Choroid plexus epithelial cell (primary cell): Measurements from ENCODE around the gene MRGPRX2.
A peak's percentile ranks its signal among the peaks of the same experiment; 100 is the strongest.

ENCODE experiments used
- DNase-seq: peaks from one replicate; pipeline ENCODE4 v3.0.0-alpha.2; 2010; ENCODE audit warnings: low read depth
- H3K4me3 ChIP-seq: 2 replicates; pipeline ENCODE4 v1.5.1; 2011; ENCODE audit warnings: low read depth, mild to moderate bottlenecking, control low read depth, low read length, moderate library complexity
- TF ChIP-seq, protein P1 (sequence below): conservative IDR thresholded peaks from 2 replicates; pipeline ENCODE4 v1.5.1; 2011; ENCODE audit warnings: low read depth, mild to moderate bottlenecking, control low read depth, inconsistent platforms, low read length, moderate library complexity

MRGPRX2 gene

GRCh38 chr11:19060629-19061028 lies at the start of gene MRGPRX2:
MRGPRX2 (minus strand) TSS chr11:19060717; CDS start chr11:19056402, 4,315 bp downstream.
- peak; percentile 5 for DNase-seq
- TF ChIP-seq, protein P1, sequence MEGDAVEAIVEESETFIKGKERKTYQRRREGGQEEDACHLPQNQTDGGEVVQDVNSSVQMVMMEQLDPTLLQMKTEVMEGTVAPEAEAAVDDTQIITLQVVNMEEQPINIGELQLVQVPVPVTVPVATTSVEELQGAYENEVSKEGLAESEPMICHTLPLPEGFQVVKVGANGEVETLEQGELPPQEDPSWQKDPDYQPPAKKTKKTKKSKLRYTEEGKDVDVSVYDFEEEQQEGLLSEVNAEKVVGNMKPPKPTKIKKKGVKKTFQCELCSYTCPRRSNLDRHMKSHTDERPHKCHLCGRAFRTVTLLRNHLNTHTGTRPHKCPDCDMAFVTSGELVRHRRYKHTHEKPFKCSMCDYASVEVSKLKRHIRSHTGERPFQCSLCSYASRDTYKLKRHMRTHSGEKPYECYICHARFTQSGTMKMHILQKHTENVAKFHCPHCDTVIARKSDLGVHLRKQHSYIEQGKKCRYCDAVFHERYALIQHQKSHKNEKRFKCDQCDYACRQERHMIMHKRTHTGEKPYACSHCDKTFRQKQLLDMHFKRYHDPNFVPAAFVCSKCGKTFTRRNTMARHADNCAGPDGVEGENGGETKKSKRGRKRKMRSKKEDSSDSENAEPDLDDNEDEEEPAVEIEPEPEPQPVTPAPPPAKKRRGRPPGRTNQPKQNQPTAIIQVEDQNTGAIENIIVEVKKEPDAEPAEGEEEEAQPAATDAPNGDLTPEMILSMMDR, result no peak

DNA sequence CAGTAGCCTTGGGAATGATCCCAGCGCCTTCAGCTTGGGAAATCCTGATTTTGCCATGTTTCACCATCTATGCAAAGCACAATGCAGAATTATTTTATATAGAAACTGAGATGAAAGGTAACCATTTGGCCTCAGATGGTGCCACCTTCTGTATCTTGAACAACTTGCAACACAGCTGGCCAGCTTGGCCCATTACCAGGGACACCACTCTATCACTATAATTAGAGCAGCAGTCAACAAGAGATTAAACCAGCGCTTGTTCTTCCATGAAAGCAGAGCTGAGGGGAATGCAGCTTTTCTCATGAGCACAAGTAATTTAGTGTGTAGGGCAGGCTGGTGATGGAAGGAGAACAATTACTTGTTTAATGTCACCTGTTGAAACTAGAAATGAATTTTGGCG lies 49.8 kb upstream of the MRGPRX2 start:
- DNase-seq, result no peak
- TF ChIP-seq, protein P1, result no peak
- H3K4me3 ChIP-seq, result no peak overlapping the region

More at GRCh38 chr11:19060629-19061028, at the start of gene MRGPRX2:
- H3K4me3 ChIP-seq, result no peak within 1 kb of the TSS

GRCh38 chr11:19107125-19107524 lies 46.6 kb upstream of the MRGPRX2 start:
- TF ChIP-seq, protein P1, result no peak
- no peak overlapping the region for H3K4me3 ChIP-seq
- no peak for DNase-seq

DNA sequence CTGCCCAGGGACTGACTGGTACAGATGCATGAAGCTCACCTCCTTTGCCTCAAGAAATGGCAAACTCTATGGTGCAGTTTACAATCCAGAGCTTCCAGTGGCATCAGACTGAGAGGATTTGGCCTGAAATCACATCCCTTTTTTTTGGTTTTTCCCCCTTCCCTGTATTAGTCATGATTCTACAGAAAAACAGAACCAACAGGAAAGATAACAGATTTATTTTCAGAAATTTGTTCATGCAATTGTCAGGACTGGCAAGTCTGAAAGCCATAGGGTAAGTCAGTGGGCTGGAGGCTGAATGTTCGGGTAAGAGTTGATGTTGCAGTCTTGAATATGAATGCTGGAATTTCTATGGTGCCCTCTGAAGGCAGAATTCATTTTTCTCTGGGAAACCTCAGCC lies 44.5 kb upstream of the MRGPRX2 start:
- no peak for DNase-seq
- H3K4me3 ChIP-seq, result no peak overlapping the region
- TF ChIP-seq, protein P1, result no peak

DNA sequence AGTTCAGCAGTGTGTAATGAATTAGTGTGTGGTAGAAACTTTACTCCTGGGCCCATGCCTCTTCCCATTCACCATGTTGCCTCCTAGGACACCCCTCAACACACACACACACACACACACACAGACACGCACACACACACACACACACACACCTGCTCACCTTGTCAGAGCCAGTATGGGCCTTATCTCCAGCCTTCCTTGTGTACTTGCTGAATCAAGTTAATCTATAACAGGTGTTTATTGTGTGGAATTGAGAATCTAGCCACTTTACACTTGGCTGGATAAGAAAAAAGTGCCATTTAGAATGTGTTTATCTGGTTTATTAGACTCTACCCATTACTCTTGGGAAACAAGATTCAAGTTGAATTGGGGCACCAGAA lies 42.0 kb upstream of the MRGPRX2 start:
- no peak for DNase-seq
- no peak overlapping the region for H3K4me3 ChIP-seq
- TF ChIP-seq, protein P1, result no peak

- TF ChIP-seq, protein P1, result no peak
- H3K4me3 ChIP-seq, result no peak overlapping the region
- no peak for DNase-seq
These were observed 41.4 kb upstream of the MRGPRX2 start for GRCh38 chr11:19101796-19102520.

DNA sequence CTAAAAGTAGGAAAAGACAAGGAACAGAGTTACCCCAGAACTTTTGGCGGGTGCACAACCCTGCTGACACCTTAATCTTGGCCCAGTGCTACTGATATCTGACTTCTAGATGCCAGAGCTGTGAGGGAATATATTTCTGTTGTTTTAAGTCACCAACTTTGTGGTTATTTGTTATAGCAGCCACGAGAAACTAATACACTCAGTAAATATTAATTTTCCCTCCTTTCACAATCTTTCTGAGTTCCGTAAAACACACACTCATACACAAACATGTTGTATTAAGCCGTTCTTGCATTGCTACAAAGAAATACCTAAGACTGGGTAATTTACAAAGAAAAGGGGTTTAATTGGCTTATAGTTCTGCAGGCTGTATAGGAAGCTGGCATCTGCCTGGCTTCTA lies 40.4 kb upstream of the MRGPRX2 start:
- TF ChIP-seq, protein P1, result no peak
- no peak overlapping the region for H3K4me3 ChIP-seq
- no peak for DNase-seq
